Neuron (in vitro differentiated cells): ENCODE data around the gene MOG.

Source experiments
- H2AFZ ChIP-seq: one replicate; pipeline ENCODE4 v1.6.1; 2013; ENCODE audit warnings: low read depth, mild to moderate bottlenecking, inconsistent platforms, low read length, moderate library complexity
- H3K27me3 ChIP-seq: one replicate; pipeline ENCODE4 v1.6.1; 2013; ENCODE audit warnings: low read length; ENCODE audit not compliant: insufficient read depth
- H3K36me3 ChIP-seq: one replicate; pipeline ENCODE4 v1.6.1; 2013; ENCODE audit warnings: low read length; ENCODE audit not compliant: insufficient read depth
- H3K4me1 ChIP-seq: one replicate; pipeline ENCODE4 v1.6.1; 2013; ENCODE audit warnings: low read length; ENCODE audit not compliant: insufficient read depth
- H3K4me3 ChIP-seq: 2 replicates; pipeline ENCODE4 v1.5.1; 2013; ENCODE audit warnings: mild to moderate bottlenecking, low read length, moderate library complexity
- H3K9me3 ChIP-seq: one replicate; pipeline ENCODE4 v1.6.1; 2013; ENCODE audit warnings: low read length

MOG gene

DNA sequence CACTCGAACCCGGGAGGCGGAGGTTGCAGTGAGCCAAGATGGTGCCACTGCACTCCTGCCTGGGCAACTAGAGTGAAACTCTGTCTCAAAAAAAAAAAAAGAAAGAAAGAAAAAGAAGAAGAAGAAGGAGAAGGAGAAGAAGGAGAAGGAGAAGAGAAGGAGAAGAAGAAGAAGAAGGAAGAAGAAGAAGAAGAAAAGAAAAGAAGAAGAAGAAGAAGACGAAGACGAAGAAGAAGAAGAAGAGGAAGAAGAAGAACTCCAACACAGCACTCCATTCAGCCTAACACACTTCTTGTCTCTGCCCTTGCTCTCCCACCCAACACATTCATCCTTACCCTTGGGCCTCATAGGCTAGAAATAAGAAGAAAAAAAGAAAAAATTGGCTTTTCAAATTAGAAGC, 17.1 kb downstream of the MOG start:
- Histone ChIP-seq H3K36me3 (no peaks in the 10 kb centered on the region), H2AFZ (no peak overlapping the region), H3K9me3 (no peaks in the 10 kb centered on the region), H3K4me3 (no peak overlapping the region), H3K4me1 (no peaks in the 10 kb centered on the region), H3K27me3 (no peaks in the 10 kb centered on the region)

DNA sequence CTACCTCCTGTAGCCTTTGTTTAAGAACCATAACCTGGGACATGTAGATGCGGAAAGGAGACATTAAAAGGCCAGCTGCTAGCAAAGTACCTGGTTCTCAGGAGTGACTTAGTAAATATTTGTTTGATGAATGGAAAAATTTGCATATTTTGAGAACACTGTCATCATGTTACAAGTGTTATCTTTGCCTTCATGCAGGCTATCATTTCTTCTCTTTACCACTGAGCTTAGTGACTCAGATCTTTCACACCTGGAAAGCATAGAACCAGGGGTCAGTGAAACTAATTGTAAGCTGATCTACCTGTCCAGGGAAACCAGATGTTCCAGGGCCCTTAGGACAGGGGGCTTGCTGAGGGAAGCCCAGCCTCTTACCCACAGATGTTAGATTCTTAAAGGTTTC, 18.7 kb downstream of the MOG start:
- Histone ChIP-seq H2AFZ (no peak overlapping the region), H3K27me3 (no peaks in the 10 kb centered on the region), H3K36me3 (no peaks in the 10 kb centered on the region), H3K4me3 (no peak overlapping the region), H3K9me3 (no peaks in the 10 kb centered on the region), H3K4me1 (no peaks in the 10 kb centered on the region)

DNA sequence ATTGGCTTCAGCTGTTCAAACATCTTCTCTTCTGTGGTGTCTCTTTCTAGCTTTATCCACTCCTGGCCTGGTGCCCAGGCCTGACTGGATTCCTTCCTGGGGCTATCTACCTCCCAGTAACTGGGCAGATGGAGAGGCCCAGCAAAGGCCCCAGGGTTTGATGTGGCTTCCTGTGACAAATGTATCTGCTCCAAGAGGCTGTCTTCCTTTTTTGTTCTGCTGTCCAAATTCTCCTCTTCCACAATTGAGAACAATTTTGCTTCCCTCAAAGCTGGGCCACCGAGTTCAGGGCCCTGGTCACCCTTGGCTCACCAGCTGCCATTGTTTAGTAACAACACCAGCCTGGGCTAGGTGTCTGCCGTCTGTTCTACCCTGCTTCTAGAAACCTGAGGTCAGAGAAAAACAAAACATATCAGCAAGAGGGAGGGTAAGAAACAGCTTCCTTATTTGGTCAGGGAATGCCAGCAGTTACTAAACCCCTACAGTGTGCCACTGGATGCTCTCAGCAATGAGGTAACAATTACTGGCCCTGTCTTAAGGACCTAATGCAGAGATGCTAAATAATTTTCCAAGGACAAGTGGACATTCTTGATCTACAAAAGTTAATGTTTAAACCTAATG, 20.2 kb downstream of the MOG start:
- Histone ChIP-seq H2AFZ (no peak overlapping the region), H3K27me3 (no peaks in the 10 kb centered on the region), H3K4me3 (no peak overlapping the region), H3K9me3 (no peaks in the 10 kb centered on the region), H3K4me1 (no peaks in the 10 kb centered on the region), H3K36me3 (no peaks in the 10 kb centered on the region)

DNA sequence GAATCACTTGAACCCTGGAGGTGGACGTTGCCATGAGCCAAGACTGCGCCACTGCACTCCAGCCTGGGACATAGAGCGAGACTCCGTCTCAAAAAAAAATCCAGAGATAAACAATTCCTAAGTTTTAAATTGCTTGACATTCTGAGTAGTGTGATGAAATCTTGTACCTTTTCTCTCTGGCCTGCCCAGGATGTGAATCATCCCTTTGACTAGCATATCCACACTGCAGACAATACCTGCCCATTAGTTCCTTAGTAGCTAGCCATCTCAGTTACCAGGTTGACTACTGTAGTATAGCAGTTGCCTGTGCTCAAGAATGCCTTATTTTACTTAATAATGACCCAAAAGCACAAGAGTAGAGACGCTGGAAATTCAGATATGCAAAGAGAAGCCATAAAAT, 21.2 kb downstream of the MOG start:
- Histone ChIP-seq H3K4me1 (no peaks in the 10 kb centered on the region), H3K27me3 (no peaks in the 10 kb centered on the region), H3K9me3 (no peaks in the 10 kb centered on the region), H3K4me3 (no peak overlapping the region), H3K36me3 (no peaks in the 10 kb centered on the region), H2AFZ (no peak overlapping the region)

DNA sequence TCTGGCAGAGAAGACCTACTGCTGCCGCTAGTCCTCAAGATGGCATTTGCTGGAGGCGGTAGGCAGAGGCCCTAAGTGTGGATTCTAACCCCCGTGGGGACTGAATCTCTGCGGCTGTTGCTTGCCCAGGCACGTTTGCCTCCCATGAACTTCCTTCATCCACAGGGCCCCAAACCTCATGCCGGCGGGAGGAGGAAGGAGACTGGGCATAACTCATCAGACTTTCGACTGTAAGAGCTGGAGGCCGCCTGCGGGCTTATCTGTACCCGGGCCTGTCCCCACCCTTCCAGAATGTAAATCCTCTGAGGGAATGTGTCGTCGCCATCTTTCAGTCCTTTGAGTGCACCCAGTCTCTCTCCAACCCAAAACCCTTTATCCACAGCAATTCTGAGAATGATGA, 23.1 kb downstream of the MOG start:
- Histone ChIP-seq H3K9me3 (no peaks in the 10 kb centered on the region), H3K27me3 (no peaks in the 10 kb centered on the region), H3K4me1 (no peaks in the 10 kb centered on the region), H3K4me3 (no peak overlapping the region), H2AFZ (no peak overlapping the region), H3K36me3 (no peaks in the 10 kb centered on the region)

DNA sequence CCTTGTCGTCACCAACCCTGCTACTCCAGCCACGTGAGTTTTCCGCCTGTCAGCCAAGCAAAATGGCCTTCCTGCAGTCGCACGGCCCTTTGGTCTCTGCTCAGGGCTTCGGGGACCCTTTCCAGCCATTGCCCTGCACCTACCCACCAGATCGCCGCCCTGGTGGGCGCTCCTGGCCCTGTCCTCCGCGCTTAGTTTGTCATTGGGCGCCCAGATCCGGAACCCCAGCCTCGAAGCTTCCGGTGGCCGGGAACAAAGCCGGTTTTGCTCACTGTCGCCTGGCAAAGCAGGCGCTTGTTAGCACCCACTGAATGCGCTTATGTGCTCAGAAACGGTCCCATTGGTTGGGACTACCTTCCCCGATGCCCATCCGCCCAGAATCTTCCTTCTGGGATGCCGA, 23.5 kb downstream of the MOG start:
- Histone ChIP-seq H3K9me3 (no peaks in the 10 kb centered on the region), H3K27me3 (no peaks in the 10 kb centered on the region), H3K4me1 (no peaks in the 10 kb centered on the region), H2AFZ (no peak overlapping the region), H3K36me3 (no peaks in the 10 kb centered on the region), H3K4me3 (no peak overlapping the region)

DNA sequence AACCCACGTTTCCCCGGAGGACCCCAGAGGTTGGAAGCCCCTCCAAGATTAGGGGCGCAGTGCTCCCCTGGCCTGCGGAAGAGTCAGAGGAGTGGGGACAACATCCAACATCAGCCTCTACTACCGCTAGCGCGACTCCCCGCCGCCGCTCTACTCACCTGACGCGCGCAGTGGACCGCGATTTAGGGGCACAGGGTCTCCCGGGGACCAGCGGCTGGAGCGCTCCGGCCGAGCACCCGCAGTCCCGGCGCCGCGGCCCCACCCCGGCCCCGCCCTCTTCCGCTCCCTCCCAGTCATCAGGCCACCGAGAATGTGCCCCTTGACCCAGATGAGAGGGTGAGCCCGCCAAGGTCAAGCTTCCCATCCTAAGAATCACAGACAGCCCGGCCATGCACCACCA, 24.0 kb downstream of the MOG start, which contains the start of gene ZFP57:
TSS of gene ZFP57 (minus strand) at position 249 of the 400 bp plus-strand sequence. CDS start 4,149 bp downstream, outside the sequence.
- H3K27me3 ChIP-seq: no peaks in the 10 kb centered on the region
- H3K9me3 ChIP-seq: no peaks in the 10 kb centered on the region
- H3K4me1 ChIP-seq: no peaks in the 10 kb centered on the region
- H2AFZ ChIP-seq: no peak within 1 kb of the TSS
- H3K4me3 ChIP-seq: no peak within 1 kb of the TSS
- H3K36me3 ChIP-seq: no peaks in the 10 kb centered on the region

DNA sequence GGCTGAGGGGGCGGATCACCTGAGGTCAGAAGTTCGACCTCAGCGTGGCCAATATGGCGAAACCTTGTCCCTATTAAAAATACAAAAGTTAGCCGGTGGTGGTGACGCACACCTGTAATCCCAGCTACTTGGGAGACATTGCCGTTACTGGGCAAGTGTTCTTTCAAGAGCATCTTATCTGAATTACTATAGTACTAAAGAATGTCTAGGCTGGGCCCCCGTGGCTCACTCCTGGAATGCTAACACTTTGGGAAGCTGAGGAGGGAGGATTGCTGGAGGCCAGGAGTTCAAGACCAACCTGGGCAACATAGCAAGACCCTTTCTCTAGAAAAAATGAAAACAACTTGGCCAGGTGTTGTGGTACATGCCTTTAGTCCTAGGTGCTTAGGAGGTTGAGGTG, 24.9 kb downstream of the MOG start:
- Histone ChIP-seq H3K27me3 (no peaks in the 10 kb centered on the region), H3K36me3 (no peaks in the 10 kb centered on the region), H3K4me3 (no peak overlapping the region), H3K9me3 (no peaks in the 10 kb centered on the region), H3K4me1 (no peaks in the 10 kb centered on the region), H2AFZ (no peak overlapping the region)

DNA sequence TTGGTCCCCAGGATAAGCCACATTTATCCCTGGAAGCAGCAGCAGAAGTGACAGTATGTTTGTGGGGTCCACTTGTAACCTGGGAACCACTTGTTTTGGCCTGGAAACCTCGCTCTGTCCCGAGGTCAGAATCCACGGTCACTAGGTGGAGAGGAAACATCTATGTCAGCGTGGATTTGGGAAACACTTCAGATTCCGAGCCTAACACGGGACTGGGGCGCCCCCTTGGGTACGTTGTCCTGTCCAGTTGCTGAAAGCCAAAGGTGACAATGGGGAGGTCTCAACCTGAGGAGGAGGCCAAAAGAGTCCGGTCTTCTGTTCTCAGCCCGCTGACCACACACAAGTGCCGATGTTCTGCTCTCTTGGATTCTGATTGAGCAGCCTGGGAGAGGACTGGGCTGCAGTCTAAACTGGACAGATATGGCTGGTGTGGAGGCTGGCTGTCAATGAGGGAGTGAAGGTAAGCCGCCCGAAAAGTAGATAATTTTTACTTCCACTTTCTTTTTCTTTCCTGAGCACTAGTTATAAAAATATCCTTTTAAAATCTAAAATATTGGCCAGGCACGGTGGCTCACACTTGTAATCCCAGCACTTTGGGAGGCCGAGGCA, 28.9 kb downstream of the MOG start:
- H3K36me3 ChIP-seq: no peaks in the 10 kb centered on the region
- H3K4me3 ChIP-seq: no peak overlapping the region
- H3K27me3 ChIP-seq: no peaks in the 10 kb centered on the region
- H3K4me1 ChIP-seq: no peaks in the 10 kb centered on the region
- no peaks in the 10 kb centered on the region for H3K9me3 ChIP-seq
- H2AFZ ChIP-seq: no peak overlapping the region

DNA sequence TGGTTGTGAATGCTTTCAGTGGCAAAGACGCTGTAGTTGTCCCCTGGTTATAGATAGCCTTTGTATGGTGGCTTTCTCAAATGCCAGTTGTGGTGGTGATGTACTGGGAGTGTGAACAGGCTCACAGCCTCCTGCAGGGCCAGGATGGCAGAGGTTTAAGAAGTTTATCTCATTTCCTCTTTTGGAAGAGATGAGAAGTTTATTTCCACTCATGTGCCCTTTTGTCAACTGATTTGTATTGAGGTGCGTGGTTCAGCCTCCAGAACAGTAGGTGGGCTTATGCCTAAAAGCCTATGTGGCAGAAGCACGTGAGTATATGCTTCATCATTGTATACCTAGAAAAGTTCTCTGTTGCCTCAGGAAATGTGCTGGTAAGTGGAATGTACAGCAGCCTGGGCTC, 37.7 kb downstream of the MOG start:
- no peaks in the 10 kb centered on the region for H3K9me3 ChIP-seq
- H3K27me3 ChIP-seq: no peaks in the 10 kb centered on the region
- H3K4me3 ChIP-seq: no peak overlapping the region
- no peaks in the 10 kb centered on the region for H3K36me3 ChIP-seq
- H2AFZ ChIP-seq: no peak overlapping the region
- no peaks in the 10 kb centered on the region for H3K4me1 ChIP-seq

DNA sequence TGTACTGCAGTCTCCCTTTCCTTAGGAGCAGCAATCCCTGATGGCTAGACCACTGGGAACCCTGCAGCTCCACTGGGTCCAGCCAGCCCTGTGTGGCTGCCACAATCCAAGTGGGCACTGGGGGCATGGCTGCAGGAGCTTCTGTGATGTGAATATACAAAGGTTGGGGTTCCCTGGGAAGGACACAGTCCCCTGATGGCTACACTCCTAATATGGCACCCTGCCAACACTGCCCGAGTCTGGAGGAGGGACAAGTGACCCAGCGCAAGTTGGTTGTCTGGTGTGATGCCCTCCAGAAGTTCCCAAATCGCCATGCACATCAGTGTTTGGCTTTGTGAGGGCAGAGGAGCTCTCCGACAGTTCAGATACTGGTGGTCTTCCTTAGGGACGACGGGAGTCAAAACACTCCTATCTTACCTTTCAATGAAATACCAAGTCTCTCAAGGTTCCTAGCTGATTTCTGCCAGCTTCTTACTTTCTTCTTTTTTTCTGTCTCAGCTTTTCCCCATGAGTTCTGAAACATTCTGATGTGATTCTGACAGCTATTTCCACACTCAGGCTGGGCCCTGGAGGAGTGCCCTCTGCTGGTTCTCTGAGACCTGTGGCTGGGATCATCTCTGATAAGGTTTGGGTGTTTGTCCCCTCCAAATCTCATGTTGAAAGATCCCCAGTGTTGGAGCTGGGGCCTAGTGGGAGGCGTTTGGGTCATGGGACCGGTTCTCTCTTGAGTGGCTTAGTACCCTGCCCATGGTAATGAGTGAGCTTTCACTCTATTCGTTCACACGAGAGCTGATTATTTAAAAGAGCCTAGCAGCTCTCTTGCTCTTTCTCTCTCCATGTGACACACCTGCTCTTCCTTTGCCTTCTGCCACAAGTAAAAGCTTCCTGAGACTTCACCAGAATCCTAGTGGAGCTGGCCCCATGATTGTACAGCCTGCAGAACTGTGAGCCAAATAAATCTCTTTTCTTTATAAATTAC, 39.5 kb downstream of the MOG start:
- no peaks in the 10 kb centered on the region for H3K27me3 ChIP-seq
- no peak overlapping the region for H3K4me3 ChIP-seq
- no peaks in the 10 kb centered on the region for H3K36me3 ChIP-seq
- H2AFZ ChIP-seq: no peak overlapping the region
- H3K4me1 ChIP-seq: no peaks in the 10 kb centered on the region
- H3K9me3 ChIP-seq: no peaks in the 10 kb centered on the region

DNA sequence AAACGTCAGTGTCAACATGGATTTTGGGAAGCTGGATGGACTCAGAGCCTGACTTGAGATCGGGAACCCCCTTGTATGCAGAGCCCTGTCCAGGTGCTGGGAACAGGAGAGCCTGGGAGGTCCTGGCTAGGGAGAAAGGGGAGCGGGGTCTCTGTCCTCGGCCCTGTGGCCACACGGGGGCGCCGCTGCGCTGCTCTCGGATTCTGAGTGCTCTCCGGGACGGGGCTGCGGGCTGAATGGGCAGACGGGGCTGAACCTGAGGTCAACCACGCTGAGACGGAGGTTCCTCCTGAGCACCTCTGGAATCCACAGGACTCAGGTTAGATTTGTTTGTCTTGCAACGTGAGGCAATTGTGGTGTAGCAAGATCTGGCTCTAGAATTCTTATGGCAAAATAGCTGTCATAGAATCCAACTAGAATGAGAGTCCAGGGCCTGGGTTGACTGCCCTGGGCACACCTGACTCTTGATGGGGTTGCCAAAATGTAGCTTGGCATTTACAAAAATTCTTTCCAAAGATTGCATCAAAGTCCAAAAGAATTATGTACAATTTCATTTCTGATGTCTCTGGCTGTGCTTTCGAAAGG, 45.7 kb downstream of the MOG start:
- Histone ChIP-seq H3K36me3 (no peaks in the 10 kb centered on the region), H3K4me1 (no peaks in the 10 kb centered on the region), H2AFZ (no peak overlapping the region), H3K4me3 (no peak overlapping the region), H3K27me3 (no peaks in the 10 kb centered on the region), H3K9me3 (no peaks in the 10 kb centered on the region)
